ENCODE measurements around the gene ZNF621. TPM values are rescaled to one million over a fixed set of nuclear protein-coding genes. Genes with fewer than 3 reads are reported as not detected.
"Not testable (repeated sequence)": the region's sequence is repeated elsewhere in the genome, so short reads cannot be mapped to it uniquely, and the experiment has no call there.

ZNF621 gene
- total RNA-seq, 1 donor from 2014 or later: 9.4 TPM

DNA sequence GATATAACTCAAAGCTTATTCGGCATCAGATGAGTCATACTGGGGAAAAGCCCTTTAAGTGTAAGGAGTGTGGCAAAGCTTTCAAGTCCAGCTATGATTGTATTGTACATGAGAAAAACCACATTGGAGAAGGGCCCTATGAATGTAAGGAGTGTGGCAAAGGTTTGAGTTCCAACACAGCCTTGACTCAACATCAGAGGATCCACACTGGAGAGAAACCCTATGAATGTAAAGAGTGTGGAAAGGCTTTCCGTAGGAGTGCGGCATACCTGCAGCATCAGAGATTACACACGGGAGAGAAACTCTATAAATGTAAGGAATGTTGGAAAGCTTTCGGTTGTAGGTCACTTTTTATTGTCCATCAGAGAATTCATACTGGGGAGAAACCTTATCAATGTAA, 7.5 kb downstream of the ZNF621 start:
- FAIRE-seq (no peak), DNase-seq (ENCODE audit: low spot score in 2 of 2) (no peak)

DNA sequence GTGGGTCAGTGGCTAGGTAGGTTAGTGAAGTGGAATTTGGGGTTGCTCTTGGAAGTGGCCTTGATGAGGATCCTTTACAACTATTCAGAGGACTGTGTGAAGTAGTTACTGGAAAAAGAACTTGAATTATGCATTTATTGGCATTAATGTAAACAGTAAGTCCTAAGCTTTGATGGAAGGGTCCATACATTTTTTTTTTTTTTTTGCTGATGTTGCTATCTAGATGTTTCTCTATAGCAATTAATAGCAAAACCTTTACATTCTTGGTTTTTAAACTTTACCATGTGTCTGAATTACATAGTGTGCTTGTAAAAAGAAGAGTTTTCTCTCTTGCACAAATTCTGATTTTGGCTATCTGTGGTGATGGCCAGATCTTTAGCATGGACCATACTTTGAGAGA, 9.5 kb downstream of the ZNF621 start:
- DNase-seq (ENCODE audit: low spot score in 2 of 2) (no peak), FAIRE-seq (no peak)

DNA sequence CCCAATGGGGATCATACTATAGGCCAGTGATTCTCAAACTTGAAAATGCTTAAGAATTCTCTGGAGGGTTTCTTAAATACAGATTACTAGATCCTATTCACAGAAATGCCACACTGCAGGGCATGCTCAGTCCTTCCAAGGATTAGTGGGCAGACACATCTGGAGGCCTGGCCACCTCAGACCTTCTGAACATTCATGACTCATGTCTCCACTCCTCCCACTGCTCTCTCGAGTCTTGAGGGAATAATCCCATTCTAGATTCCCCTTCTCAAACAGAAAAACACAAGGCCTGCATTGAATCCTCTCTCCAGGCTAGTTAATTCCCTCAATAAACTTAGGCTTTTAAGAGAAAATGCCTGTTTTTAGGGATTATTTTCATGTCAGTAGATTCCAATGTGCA, 22.1 kb downstream of the ZNF621 start:
- no peak for DNase-seq (ENCODE audit: low spot score in 2 of 2)
- FAIRE-seq: no peak

DNA sequence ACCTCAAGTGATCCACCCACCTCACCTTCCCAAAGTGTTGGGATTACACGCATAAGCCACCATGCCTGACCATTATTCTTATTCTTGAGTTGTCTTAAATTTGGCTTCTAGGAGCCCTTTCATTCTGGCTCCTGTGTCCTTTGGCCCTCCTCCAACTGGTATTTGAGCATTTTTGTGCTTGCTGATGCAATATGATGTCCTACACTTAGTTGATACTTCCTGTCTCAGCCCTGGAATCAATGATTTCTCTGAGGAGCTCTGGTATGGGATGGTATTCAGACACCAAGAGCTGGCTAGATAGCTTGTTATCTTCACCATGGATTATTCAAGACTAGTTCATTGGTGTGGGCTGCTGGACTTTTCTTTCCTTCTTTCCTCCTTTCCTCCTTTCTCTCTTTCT, 25.4 kb downstream of the ZNF621 start:
- FAIRE-seq (no peak), DNase-seq (ENCODE audit: low spot score in 2 of 2) (no peak)

DNA sequence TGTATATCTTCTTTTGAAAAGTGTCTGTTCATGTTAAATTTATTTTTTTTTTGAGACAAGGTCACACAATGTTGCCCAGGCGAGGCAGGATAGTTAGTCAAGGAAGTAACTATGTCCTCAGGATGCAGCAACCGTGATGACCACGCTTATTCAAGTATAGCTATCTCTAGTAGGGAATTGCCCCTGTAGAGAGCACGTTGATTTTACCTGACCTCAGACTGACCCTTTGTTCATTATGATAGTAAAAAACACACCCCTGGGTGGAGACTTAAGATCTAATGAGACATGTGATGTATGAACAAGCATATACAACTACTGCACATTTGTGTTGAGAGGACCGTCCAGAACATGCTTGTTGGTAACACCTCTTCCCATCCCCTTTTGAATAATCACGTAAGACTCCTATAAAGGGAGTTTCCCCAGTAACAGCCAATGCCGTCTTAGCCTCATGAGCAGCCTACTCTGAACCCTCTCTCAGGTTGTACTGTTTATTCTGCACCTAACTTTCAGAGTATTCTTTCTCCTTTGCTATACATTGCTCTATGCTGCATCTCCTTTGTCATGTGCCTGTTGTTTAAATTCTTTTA, 32.9 kb downstream of the ZNF621 start:
- DNase-seq (ENCODE audit: low spot score in 2 of 2): no peak

DNA sequence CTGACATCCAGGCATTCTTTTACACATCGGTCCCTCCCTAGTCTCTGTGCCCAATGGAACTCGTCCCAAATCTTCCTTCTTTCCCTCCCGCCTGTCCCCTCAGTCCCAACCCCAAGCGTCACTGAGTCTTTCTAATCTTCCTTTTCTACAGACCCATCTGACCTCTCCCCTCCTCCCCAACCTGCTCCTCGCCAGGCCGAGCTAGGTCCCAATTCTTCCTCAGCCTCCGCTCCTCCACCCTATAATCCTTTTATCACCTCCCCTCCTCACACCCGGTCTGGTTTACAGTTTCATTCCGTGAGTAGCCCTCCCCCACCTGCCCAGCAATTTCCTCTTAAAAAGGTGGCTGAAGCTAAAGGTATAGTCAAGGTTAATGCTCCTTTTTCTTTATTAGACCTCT, 37.7 kb downstream of the ZNF621 start:
- FAIRE-seq; DNase-seq (ENCODE audit: low spot score in 2 of 2): not testable (repeated sequence)

More for the DNA sequence above, 32.9 kb downstream of the ZNF621 start:
- FAIRE-seq: no peak

DNA sequence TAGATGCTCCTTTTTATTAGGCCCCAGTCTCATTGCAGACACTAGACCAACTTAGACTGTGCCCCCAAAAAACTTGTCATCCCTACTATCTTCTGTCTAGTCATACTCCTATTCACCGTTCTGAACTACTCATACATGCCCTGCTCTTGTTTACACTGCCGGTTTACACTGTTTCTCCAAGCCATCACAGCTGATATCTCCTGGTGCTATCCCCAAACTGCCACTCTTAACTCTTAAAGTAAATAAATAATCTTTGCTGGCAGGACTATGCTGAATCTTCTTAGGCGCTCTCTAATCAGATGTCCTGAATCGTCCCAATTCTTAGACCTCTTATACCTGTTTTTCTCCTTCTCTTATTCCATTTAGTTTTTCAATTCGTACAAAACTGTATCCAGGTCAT, 40.9 kb downstream of the ZNF621 start:
- DNase-seq (ENCODE audit: low spot score in 2 of 2); FAIRE-seq: not testable (repeated sequence)

DNA sequence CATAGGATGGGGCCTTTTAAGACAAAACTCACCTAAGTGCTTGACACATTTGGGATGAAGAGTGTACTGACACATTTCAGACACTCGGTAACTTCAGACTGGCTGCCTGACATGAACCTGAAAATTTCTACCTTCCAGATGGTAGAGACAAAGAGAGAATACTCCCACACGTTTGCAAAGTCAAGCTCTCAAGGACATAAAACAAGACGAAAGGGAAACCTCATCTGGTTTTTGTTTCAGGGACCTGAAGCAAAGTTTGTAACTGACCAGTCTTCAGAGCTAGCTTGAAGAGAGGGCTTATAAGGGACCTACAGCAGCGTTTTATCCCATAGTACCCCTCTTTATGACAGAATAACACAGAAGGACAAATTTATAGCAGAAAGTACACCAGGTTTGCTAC, 41.9 kb downstream of the ZNF621 start:
- no peak for FAIRE-seq

DNA sequence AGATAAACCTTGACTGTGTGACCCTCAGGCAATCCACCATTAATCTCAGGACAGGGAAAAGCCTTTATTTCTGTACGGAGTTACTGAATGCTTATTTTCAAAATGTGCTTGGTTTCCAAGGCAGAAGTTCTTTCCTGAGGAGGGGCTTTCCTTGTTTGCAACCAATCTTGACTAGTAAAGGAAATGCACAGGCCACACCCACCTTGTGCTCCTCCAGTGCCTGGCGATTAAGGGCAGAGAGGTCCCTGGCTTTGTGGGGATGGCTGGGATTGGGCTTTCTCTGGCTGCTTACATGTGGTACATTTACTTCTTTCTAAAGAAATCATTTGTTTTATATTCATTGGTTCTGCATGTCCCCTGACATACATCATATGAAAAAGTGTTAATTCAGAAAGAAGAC, 47.8 kb downstream of the ZNF621 start:
- no peak for FAIRE-seq
- DNase-seq (ENCODE audit: low spot score in 2 of 2): no peak

More for the DNA sequence above, 41.9 kb downstream of the ZNF621 start:
- no peak for DNase-seq (ENCODE audit: low spot score in 2 of 2)

DNA sequence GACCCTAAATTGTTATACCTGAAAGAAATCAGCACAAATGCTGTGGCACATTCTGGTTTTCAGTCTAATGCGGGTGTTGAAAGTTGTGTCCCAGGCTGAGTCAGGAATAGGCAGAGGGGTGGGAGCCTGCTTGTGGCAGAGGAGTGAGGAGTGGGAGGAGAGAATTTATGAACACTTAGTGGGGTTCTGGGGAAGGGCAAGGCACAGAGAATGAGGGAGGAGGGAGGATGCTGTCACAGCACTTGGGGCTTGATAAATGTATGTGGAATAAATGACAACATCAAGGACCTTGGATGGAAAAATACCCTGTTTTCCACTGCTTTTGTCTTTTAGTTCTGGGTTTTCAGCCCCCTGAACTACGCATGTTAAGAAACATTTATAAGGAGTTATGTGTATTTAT, 49.3 kb downstream of the ZNF621 start:
- FAIRE-seq (no peak), DNase-seq (ENCODE audit: low spot score in 2 of 2) (no peak)

DNA sequence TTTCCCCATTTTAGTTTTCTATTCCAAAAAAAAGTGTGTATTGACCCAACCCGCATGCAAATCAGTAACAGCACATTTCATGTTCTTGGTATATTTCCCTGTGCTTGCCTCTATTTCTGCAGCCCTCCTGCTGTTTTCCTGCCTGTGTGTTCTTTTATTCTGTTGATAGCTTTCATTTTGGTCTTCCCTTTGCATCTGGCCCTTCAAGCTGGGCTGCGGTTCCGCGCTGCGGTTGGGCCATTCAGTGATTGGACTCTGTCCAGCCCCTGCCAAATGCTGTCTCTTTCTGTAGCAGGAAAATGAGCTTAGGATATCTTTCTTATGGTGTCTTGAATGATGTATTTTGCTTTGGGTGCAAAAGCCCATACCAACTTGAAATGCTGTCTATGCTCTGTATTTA, 49.9 kb downstream of the ZNF621 start:
- FAIRE-seq: no peak
- DNase-seq (ENCODE audit: low spot score in 2 of 2): no peak

DNA sequence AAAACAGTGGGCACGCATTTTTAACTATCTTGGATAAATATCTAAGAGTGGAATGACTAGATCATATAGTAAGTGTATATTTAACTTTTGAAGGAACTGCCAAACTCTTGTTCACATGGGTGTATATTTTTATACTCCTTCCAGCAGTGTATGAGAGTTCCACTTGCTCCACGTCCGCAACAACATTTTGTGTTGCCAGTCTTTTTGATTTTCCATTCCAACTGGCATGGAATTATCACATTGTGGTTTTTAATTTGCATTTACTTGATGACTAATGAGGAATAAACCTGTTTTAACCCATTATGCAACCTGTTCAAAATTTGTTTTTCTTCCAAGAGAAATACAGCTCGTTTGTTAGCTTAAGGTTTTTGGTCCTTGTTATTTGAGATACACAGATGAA, 51.6 kb downstream of the ZNF621 start:
- DNase-seq (ENCODE audit: low spot score in 2 of 2) (no peak), FAIRE-seq (no peak)

DNA sequence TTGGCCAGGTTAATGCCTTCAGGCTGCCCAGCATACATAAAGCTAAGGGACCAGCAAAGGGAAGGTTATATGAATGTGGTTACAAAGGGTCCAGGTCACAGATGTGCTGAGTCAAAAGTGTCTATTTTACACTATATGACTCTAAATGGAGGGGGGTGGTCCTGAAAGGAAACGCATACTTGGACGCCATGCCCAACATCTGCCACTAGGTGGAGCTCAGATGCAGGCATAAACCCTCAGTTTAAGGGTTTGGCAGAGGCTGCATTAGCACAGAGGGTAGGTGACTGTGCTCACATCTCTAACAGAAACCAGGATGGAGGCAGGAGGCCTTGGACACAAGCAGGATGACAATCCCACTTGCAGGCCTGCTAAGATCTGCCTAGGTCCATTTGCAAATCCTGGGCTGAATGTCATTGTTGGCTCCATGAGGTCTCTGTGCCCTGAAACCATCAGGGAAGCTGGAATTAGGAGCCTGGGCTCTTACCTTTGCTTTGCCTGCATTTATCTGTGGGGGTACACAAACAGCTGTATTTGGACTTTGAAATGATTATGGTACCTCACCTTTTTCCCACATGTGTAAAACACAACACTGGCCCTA, 55.8 kb downstream of the ZNF621 start:
- FAIRE-seq: no peak

DNA sequence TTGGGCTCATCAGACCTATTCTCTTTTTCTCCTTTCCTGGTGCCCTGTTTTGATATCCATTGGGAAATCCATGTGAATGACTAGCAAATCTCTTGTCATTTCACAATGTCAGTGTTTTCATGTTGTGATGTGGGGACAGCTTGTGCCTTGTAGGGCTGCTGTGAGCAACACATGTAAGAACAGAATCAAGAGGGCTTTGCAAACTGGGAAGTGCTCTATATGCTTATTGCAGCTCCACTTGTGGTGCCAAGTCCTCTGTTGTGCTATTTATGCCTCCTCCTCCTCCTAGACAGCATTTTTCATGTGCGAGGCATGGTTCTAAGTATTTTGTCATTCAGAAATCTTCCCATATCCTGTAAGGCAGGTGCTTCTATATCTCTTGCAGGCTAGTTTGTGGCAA, 56.4 kb downstream of the ZNF621 start:
- DNase-seq (ENCODE audit: low spot score in 2 of 2): peak in 1 of 2 donors; percentile 14
- no peak for FAIRE-seq

More for the DNA sequence above, 55.8 kb downstream of the ZNF621 start:
- DNase-seq (ENCODE audit: low spot score in 2 of 2): peak; percentile 13 to 49

DNA sequence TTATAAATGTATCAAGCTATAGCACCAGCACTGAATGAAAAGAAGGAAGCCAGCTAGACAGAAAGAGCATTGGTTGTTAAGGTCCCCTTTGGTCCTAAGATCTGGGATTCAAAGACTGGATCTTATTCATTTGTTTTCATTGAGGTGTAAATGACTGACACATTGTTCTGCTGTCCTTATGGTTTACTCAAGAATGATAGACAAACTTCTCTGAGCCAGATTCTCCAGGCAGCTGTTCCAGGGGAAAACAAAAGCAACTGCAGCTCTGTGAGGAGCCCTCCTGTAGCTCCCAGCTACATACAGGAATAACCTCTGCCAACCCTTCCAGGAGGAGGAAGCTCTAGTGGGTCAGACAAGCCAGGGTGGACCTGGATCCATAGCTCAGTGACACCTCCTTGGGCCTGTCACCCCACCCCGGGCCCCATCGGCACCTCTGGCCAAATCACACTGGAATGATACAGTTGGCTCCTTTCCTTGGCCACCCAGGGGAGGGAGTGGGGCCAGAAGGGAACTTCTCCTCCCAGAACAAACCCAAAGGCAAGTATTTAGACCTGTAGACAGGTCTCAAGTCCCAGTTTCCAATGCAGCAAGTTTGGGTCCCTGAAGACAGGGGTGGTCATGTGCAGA, 57.8 kb downstream of the ZNF621 start:
- no peak for FAIRE-seq
- DNase-seq (ENCODE audit: low spot score in 2 of 2): no peak

DNA sequence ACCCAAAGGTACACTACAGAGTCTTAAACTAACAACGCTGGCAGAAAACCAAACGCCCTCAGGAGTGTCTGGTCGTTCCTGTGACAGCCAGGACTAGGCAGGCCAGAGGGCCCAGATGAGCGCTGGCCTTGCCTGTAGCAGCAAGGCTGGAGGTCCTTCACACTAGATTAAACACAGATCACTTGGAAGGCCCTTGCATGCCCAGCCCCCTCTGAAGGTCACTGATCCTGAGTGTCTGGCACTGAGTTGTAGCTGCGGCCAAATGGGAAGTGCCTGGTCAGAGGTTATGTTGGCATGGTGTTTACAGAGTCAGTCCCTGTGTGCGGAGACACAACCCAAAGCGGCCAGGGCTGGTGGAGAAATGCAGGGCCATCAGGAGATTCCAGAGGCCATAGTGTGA, 58.9 kb downstream of the ZNF621 start:
- FAIRE-seq: no peak
- DNase-seq (ENCODE audit: low spot score in 2 of 2): no peak

DNA sequence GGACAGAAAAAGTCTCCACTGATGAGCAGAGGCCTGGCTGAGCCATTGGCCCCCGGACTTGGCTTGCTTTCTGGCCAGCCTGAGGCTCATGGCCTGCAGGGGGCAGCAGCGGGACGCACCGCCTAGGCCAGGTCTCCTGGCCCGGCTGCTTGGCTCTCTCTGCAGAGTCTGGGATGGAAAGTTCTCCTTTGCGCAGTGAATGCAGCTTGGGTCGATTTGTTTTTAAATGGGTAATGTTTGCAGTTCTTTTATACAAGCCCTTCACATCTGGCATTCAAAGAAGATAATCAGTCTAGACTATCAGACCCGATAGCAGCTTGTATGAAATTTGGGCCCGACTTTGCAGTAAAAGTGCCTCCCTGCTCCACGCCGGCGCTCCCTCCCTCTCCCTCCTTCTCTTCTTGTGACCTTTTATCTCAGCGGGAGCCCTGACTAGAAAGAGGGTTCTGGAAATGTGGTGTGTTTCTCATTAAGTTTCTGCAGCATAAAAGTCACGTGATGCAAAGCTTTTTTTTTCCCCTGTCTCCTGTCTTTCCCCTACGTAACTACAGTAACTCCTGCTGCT, 59.9 kb downstream of the ZNF621 start:
- DNase-seq (ENCODE audit: low spot score in 2 of 2): peak; percentile 30 to 67
- FAIRE-seq: no peak

DNA sequence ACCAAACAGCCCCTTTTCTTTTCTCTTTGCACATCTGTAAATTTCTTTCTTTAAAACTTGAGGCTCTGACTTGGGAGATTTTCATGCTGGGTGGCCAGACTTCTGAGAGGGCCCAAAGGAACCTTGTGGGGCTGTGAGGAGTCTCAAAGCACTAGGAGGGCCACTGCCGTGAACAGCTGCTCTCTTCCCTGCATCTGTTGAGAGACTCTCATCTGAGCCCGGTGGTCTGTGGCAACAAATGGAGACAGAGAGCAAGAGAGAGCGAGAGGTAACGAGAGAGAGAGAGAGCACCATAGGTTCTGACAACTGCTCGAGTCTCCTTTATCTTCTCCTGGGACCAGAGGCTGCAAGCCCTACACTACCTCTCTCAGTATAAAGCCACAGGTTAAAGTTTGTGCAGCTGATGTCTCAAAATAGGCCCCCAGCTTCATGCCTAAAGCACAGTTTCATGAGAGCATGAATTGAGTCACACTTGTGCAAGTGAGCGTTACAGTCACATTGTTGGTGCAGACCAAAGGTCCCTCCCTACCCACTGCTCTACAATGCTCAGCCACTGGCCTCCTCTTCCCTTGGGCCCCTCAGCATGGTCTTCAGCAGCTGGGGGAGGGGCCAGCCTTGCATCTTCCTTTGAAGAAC, 60.7 kb downstream of the ZNF621 start:
- no peak for FAIRE-seq
- DNase-seq (ENCODE audit: low spot score in 2 of 2): no peak

DNA sequence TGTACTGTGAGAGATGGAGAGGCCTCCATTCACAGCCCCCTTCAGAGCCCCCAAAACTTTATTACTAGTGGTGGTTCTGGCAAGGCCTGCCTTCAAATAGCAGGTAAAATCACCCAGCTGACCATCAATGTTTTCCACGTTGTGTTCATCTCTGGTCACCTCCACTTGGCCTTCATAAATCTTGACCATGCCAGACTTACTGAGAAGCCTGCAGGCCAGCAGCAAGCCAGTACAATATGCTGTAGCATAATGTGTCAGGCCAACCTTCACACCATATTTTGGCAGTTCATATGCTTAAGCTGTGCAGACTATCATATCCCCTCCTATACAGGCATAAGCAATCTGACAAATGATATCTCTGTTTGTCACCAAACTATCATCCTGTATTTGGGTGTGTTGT, 62.1 kb downstream of the ZNF621 start:
- DNase-seq (ENCODE audit: low spot score in 2 of 2) (no peak), FAIRE-seq (no peak)

DNA sequence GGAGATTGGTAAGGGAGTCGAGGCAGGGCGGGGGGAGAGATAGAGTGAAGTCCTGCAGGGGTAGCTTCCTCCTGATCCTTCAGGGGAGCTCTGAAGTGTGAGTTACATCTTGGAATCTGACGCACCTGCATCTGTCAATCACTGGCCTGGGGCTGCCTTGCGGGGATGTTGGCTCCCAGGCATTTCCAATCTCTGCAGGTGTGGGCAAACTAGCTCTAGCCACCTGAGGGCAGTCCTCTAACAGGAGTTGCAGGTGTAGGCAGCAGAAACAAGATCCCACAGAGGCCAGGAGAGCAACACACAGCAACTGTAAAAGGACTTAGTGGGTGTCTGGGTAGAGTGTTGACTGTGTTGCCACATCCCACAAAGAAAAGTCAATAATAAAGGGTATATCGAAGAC, 63.6 kb downstream of the ZNF621 start:
- DNase-seq (ENCODE audit: low spot score in 2 of 2) (no peak), FAIRE-seq (no peak)
